HL-60/S4 treated with phorbol 12-myristate 13-acetate at 8.2 ng/mL for 4 days and 3 days (cell line): ENCODE measurements around the gene MAB21L1.

Experiments
- in situ Hi-C: fragments of 300-500 bp; cut with MboI; formaldehyde crosslinking; loops from 2 replicates; pipeline ENCODE4 v1.15.0; 2022; ENCODE audit warnings: low sequenced_read_pairs

The MAB21L1 gene

GRCh38 chr13:35475960-35476943, at the start of gene MAB21L1:
TSS of gene MAB21L1 (minus strand) at chr13:35476689. CDS start at chr13:35476138, 551 bp downstream.
- in situ Hi-C loops: no loop called here

DNA sequence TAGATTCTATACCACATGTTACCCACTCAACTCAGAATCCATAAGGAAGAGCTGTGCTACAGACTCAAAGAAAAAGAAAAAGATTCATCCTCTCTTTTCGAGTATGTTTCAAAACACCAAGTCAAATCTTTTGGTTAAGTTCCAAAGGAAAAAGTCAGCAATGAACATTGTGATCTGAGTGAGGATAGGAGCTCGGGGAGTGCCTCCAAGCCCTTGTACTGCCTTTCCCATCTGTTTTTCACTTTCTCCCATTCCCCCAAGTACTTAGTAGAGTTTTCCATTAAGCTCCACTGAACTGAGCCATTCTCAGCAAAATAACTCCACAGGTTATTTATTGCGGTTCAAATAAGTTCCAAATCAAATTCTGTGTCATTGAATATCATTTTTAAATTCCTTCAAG, 47.7 kb upstream of the MAB21L1 start:
- in situ Hi-C loops: no loop called here

DNA sequence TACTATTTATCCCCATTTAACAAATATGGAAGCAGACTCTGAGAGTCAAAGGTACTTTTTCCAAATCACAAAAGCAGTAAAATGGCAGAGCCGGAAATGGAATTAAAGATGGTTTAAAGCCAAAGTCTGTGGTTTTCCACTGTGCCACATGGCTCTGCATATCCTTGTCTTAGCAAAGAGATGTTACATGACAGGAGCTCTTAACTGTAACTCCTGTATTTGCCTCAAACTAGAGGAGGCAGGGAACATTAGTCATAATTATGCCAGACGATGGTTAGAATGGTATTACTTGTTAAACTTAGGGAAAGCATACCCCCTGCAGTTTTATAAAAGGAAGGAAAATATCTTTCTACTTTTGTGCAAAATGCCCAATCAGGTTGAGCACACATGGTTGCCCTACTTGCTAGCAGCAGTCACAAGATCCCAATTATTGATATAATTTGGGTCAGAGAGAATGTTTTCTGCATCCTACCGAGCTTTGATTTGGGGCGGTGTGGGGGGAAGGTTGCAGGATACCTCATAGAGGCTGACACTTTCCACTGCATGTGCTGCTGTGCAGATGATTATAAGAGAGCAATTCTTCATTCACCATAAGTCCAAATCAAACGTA, 42.0 kb upstream of the MAB21L1 start:
- in situ Hi-C loops: no loop called here

- in situ Hi-C loops: no loop called here
These were observed 38.5 kb upstream of the MAB21L1 start for GRCh38 chr13:35514801-35515502.

GRCh38 chr13:35514061-35514477, 37.6 kb upstream of the MAB21L1 start:
- in situ Hi-C loops: no loop called here

DNA sequence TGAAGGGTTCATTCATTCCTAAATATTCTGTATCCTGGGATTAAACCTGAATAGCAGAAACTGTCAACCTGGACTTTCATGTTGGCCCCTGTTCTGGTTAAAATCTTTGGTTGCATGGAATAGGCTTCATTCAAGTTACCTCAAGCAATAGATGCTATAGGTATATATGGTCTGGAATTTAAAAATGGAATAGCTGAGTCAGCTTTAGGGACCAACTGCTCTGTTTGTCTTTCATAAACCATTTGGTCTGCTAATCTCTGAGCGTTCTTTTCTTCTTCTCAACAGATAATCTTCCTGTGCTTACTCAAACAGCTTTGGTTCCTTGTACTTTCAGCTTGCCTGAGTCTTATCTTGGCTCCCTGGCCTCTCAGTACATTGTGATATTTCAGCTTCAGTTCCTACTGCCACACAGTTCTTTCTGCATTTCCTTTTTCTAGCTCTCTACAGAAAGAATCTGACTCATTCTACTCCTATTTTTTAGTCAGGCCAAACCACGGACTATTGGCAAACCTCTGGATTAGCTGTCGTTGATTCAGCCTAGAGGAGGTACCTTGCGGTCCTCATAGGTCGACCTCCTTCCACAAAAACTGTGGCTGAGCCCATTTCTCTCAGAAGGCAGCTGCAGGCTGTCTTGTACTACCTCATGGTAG, 35.9 kb upstream of the MAB21L1 start:
- in situ Hi-C loops: no loop called here

DNA sequence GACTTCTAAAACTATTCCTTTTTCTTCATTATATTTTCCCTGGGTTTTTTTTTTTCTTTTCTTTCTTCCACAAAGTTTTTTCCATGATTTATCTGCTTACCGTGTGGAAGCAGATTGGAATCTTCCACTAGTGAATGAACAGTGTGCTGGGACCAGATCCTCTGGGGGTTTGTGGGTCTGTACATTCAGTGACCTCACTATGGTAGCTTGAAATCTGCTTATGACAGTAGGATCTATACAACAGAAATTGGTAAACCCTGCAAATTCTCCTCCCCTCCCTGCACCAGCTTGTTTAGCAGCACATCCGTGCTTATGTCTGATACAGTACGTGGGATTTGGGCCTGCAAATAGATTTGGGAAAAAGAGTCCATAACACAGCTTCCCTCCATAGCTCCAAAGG, 26.0 kb upstream of the MAB21L1 start:
- in situ Hi-C loops: no loop called here

GRCh38 chr13:35501661-35502235, 25.3 kb upstream of the MAB21L1 start:
- in situ Hi-C loops: no loop called here

DNA sequence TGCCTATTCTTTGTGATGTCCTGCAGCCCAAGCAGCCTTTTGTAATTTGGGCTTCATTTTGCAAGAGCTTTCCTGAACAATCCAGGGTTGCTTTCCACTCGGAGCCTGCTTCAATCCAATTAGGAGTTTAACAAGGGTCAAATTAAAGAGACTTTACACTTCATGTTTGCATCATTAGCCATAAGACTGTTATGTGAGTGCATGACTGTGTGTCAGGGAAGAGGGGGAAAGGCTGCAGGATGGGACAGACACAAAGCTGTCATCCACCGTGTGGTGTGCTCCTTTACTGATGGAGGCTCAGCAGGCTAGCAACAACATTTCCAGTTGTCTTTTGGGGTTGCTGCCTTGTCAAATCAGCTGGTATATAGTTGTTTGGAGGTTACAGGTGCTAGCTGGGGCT, 23.7 kb upstream of the MAB21L1 start:
- in situ Hi-C loops: no loop called here

GRCh38 chr13:35499676-35500075, 23.2 kb upstream of the MAB21L1 start:
- in situ Hi-C loops: no loop called here

DNA sequence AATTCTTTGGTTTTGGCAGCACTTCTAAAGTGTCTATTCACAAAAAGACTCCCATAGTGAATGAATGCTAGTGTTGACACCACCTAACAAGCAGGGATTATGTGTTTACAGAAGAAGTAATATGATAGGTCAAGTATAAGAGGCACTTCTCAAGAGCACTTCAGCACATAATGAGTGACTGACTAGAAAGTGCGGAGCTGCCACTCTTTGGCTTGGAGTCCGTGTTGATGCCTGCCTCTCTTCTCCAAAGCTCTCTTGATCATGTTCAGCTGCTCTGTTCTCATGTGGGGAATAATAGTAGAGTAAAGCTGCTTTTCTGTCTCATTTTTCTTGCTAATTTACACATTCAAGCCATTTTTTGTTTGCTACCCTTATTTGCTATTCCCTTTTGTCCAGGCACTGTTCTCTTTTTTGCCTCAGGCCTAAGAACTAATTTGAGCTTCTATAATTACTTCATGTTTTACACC, 22.7 kb upstream of the MAB21L1 start:
- in situ Hi-C loops: no loop called here

- in situ Hi-C loops: no loop called here
These were observed 21.7 kb upstream of the MAB21L1 start for GRCh38 chr13:35498231-35498630.

GRCh38 chr13:35496761-35497386, 20.4 kb upstream of the MAB21L1 start:
- in situ Hi-C loops: no loop called here

DNA sequence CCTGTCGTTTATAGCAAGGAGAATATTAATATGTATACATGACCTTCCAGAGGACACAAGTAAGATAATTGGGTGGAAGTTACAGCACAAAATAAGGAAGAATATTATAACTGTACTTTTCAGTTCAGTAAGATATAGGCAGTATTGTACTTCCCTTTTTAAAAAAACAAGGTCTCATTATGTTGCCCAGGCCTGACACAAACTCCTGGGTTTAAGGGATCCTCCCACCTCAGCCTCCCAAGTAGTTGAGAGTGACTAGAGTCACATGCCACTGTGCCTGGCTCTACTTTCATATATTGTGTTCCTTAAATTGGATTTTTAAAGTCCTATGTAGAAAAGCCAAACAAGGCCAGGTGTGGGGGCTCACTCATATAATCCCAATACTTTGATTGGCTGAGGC, 19.5 kb upstream of the MAB21L1 start:
- in situ Hi-C loops: no loop called here

DNA sequence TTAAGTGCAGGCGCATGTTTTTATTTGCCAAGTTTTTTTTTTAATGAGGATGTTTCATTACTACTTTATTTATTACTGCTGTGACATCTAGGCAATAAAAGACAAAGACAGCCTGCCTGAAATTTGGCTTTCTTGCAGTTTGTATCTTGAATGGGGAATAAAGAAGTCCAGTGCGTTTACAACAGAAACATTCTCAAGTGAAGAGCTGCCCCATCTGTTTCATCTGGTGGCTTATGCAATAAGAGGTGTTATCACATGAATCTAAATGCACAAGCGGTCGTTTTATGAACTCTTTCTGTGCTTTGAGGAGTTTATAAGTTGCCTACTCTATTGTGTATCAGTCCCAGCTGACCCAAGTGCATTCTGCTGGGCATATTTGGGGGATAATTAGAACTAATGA, 12.6 kb upstream of the MAB21L1 start:
- in situ Hi-C loops: no loop called here

- in situ Hi-C loops: no loop called here
These were observed 8.9 kb upstream of the MAB21L1 start for GRCh38 chr13:35485424-35485823.

GRCh38 chr13:35484384-35484783, 7.9 kb upstream of the MAB21L1 start:
- in situ Hi-C loops: no loop called here

GRCh38 chr13:35483761-35484160, 7.3 kb upstream of the MAB21L1 start:
- in situ Hi-C loops: no loop called here

DNA sequence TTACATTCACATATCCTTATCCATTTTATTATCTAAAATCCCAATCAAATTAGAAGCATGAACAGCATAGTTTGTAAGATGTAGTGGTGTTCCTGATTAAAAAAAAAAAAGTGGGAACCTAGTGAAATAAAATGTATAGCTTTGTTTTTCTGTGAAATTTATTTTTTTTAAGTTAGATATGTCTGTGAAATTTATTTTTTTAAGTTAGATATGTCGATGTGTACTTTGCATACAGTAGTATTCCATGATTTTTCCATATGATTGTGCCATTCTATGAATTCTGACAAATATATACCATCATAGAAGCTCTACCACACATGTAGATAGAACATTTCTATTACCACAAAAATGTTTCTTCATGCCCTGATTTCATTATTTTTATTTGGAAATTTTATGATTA, 6.0 kb upstream of the MAB21L1 start:
- in situ Hi-C loops: no loop called here

DNA sequence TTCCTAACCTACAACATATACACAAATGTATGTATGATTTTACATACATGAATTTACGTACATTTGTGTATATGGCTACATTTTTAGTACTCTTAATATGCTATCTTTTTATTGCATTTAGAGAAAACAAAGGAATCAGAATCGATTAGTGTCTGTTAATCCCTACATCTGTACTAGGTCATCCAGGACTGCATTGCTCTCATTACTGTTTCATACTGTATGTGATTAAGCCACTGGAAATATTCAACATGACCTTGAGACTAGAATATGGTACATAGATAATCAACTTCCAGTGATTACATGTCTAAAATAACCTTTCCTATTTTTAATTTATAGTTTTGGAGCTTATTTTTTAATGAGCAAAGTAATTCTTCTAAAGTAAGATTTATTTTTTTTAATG, 5.3 kb upstream of the MAB21L1 start:
- in situ Hi-C loops: no loop called here
